ENCODE measurements around the gene GALNT9.

GRCh38 chr12:132206046-132206434 lies 123.3 kb downstream of the GALNT9 start:
- TF ChIP-seq ELF4 (IDR thresholded peaks at IDR 0.05) (no peak), ARNT (IDR thresholded peaks at IDR 0.05) (no peak)

Measured in HEK293T (cell line).